Epithelial cell of proximal tubule (primary cell): ENCODE data around the gene GLP1R. TPM values are rescaled to one million over a fixed set of nuclear protein-coding genes. Genes with fewer than 3 reads are reported as not detected.

ENCODE experiments used
- DNase-seq: peaks from one replicate; pipeline ENCODE4 v3.0.0-alpha.2; 2011; ENCODE audit warnings: low read depth
- H3K4me3 ChIP-seq: 2 replicates; pipeline ENCODE4 v1.5.1; 2011; ENCODE audit warnings: low read depth, mild to moderate bottlenecking, low read length
- total RNA-seq: library from RNA; depleted of rRNA; stranded (reverse); fragments of >200 nt; gene quantifications from 2 replicates; pipeline ENCODE4 v1.2.3, GENCODE V29; 2015
- TF ChIP-seq, protein P1 (sequence below): conservative IDR thresholded peaks from 2 replicates; pipeline ENCODE4 v1.5.1; 2012; ENCODE audit warnings: low read depth, mild to moderate bottlenecking, low read length

GLP1R gene
- total RNA-seq, 1 donor from 2014 or later = not detected

DNA sequence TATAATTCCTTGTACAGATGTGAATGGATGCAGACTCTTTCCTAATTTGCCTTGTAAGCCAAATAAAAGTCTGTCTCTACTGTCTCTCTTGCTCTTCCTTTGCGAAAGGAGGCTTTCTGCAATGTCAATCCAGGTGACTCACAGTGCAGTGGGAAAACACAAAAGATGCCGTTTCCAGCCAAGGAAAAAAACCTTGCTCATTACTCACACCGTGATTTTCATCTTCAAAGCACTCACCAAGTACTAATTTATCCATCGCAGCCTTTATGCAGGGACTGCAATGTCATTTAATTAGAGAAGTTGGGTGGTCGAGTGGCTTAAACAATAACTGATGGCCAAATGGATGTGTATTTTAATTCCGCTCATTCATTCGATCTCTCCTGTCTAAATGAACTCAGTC, 42.6 kb downstream of the GLP1R start:
- TF ChIP-seq, protein P1, sequence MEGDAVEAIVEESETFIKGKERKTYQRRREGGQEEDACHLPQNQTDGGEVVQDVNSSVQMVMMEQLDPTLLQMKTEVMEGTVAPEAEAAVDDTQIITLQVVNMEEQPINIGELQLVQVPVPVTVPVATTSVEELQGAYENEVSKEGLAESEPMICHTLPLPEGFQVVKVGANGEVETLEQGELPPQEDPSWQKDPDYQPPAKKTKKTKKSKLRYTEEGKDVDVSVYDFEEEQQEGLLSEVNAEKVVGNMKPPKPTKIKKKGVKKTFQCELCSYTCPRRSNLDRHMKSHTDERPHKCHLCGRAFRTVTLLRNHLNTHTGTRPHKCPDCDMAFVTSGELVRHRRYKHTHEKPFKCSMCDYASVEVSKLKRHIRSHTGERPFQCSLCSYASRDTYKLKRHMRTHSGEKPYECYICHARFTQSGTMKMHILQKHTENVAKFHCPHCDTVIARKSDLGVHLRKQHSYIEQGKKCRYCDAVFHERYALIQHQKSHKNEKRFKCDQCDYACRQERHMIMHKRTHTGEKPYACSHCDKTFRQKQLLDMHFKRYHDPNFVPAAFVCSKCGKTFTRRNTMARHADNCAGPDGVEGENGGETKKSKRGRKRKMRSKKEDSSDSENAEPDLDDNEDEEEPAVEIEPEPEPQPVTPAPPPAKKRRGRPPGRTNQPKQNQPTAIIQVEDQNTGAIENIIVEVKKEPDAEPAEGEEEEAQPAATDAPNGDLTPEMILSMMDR = no peak
- H3K4me3 ChIP-seq = no peak overlapping the region

DNA sequence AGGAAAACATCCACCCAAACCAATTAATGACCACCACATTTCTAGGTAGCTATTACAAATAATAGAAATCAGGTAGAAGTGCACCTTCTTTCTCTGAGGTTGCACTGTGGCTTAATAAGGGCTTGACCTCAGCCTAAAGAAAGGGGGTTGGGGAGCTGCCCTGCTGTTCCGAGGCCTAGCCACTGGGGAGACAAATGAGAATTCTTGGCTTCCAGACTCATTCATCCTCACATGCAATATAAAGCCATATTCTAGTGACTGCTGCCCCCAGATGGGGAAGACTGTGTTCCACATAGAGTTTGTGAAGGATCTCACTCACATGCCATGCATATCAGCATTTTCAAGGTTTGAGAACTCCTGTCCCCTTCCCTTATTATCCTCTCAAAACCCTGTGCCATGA, 43.5 kb downstream of the GLP1R start:
- no peak for DNase-seq
- TF ChIP-seq, protein P1 = peak; percentile 5

More for the DNA sequence above, 42.6 kb downstream of the GLP1R start:
- DNase-seq = no peak

DNA sequence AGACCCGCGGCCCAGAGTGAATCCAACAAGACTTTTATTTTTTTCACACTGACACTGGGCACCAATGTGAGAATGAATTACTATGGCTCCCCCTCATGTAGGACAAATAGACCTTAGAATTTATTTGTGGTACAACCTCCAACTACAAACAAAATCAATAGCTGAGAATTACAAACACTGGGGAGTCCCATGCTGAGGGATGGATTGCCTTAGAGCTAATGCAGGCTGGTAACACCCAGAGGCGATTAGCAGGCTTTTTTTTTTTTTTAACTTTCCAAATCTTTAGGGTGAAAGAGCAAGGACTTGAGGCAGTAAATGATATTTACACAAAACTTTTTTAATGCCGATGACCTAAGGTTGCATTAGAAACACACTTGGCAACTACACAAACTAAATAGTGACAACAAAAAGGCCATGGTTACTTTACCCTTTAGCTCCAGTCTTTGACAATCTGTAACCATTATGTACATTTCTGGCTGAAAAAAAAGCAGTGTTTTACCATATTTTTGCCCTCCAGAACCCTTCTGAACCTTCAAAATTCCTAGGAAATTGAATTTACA, 44.6 kb downstream of the GLP1R start:
- TF ChIP-seq, protein P1 = no peak
- H3K4me3 ChIP-seq = no peak overlapping the region
- no peak for DNase-seq

More for the DNA sequence above, 43.5 kb downstream of the GLP1R start:
- no peak overlapping the region for H3K4me3 ChIP-seq

DNA sequence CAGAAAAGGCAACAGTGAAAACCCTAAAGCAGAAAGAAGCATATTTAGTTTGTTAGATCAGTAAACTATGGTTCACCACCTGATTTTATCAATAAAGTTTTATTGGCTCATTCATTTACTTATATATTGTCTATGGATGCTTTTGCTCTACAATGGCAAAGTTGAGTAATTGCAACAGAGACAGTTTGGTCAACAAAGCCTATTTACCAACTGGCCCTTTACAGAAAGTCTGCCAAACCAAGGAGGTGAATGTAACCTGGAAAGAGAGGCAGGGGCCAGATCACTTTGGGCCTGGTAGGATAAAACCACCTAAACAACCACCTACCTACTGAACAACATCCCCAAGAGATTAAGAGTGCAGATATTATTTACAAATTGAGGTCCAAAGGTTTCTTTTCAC, 47.0 kb downstream of the GLP1R start:
- H3K4me3 ChIP-seq = no peak overlapping the region
- DNase-seq = no peak
- TF ChIP-seq, protein P1 = no peak

DNA sequence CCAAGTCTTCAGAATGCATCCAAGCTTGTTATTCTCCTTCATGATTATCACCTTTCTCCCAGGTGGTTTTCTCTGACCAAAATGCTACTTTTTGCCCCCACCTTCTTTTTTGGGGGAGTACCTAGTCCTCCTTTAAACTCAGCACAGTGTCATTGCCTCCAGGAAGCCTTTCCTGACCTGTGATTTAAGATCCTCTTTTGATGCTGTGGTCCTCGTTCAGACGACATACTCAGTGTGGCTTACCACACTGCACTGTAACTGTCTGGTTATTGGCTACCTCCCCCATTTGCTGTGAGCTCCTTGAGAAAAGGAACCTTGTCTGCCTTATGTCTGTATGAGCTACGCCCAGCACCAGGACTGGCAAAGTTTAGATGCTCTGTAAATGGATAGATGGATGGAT, 51.8 kb downstream of the GLP1R start:
- TF ChIP-seq, protein P1 = no peak
- H3K4me3 ChIP-seq = no peak overlapping the region
- DNase-seq = no peak

DNA sequence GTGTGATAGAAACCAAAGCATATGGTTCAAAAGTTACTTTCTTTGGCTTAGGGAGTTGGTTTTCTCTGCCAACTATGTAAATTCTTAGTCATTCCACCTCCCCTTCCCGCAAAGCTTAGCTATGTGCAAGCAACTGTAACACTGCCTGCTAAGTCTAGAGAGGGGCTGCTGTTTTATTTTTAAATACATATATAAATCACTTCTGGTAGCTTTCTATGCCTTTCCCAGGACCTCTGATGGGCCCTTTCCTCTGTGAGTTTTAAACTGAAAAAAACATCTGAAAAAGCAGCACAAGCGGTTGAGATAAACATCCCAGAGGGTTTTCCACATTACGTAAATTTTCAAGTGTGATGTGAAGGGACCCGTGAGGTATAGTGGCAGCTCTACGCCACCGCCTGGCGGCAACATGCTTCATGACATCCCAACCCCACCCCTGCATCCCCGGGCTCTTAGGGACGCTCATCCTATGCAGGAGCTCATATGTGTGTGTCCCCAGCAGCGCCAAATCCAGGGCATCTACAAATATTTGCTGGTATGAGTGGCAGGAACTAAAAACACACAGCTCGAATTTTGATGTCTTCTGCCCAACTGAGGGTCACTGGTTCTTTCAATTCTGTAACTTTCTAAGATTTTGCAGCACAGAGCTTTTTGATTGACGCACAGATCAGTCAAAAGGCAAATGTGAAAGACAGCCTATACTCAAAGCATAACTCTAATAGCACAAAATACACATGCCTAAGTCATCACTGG, 53.7 kb downstream of the GLP1R start:
- H3K4me3 ChIP-seq = no peak overlapping the region
- TF ChIP-seq, protein P1 = no peak
- DNase-seq = no peak

DNA sequence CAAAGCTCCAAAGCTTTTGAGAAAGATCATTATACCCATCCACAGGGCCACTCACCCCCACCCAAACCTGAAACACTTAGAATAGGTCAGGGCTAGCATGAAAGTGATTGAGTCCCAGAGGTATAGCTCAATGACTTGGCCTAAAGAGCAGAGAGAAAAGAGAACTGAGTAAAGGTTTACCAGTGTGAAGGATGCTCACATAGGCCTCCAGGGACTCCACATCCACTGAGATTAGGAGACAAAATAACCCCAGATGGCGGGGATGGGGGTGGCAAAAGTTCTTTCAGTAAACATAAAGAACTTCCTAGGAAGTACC, 54.2 kb downstream of the GLP1R start:
- no peak overlapping the region for H3K4me3 ChIP-seq
- TF ChIP-seq, protein P1 = no peak
- no peak for DNase-seq
